Parathyroid adenoma (tissue), 2 donors: ENCODE data around the gene XPNPEP1.

Experiments used
- H2AFZ ChIP-seq: fragments of 300-600 bp; sonication (generic); one replicate; pipeline ENCODE4 v1.7.0; 2017; ENCODE audit warnings: antibody characterized with exemption, mild to moderate bottlenecking
- H3K27ac ChIP-seq: fragments of 300-600 bp; sonication (generic); one replicate; pipeline ENCODE4 v1.7.0; 2017
- H3K27me3 ChIP-seq: fragments of 300-600 bp; sonication (generic); one replicate; pipeline ENCODE4 v1.7.0; 2017; ENCODE audit warnings: low read length; ENCODE audit not compliant: control insufficient read depth, insufficient read depth
- H3K36me3 ChIP-seq: fragments of 300-600 bp; sonication (generic); one replicate; pipeline ENCODE4 v1.7.0; 2017; ENCODE audit warnings: low read length; ENCODE audit not compliant: control insufficient read depth, insufficient read depth
- H3K4me1 ChIP-seq: fragments of 300-600 bp; sonication (generic); one replicate; pipeline ENCODE4 v1.7.0; 2017; ENCODE audit warnings: control low read depth
- H3K4me2 ChIP-seq: fragments of 300-600 bp; sonication (generic); one replicate; pipeline ENCODE4 v1.7.0; 2017; ENCODE audit warnings: low read length
- H3K4me3 ChIP-seq: fragments of 300-600 bp; sonication (generic); one replicate; pipeline ENCODE4 v1.7.0; 2017; ENCODE audit warnings: low read depth, low read length
- H3K79me2 ChIP-seq: fragments of 300-600 bp; sonication (generic); one replicate; pipeline ENCODE4 v1.7.0; 2017; ENCODE audit warnings: control low read depth
- H3K9ac ChIP-seq: fragments of 300-600 bp; sonication (generic); one replicate; pipeline ENCODE4 v1.7.0; 2017; ENCODE audit warnings: mild to moderate bottlenecking
- H3K9me3 ChIP-seq: fragments of 300-600 bp; sonication (generic); one replicate; pipeline ENCODE4 v1.7.0; 2017; ENCODE audit warnings: low read length; ENCODE audit not compliant: control insufficient read depth
- TF ChIP-seq, protein P1 (sequence below): fragments of 300-600 bp; sonication (generic); IDR thresholded peaks from one replicate; pipeline ENCODE4 v1.7.0; 2017; ENCODE audit warnings: antibody characterized with exemption, mild to moderate bottlenecking
- donor health status: primary hyperparathyroidism.

XPNPEP1 gene

DNA sequence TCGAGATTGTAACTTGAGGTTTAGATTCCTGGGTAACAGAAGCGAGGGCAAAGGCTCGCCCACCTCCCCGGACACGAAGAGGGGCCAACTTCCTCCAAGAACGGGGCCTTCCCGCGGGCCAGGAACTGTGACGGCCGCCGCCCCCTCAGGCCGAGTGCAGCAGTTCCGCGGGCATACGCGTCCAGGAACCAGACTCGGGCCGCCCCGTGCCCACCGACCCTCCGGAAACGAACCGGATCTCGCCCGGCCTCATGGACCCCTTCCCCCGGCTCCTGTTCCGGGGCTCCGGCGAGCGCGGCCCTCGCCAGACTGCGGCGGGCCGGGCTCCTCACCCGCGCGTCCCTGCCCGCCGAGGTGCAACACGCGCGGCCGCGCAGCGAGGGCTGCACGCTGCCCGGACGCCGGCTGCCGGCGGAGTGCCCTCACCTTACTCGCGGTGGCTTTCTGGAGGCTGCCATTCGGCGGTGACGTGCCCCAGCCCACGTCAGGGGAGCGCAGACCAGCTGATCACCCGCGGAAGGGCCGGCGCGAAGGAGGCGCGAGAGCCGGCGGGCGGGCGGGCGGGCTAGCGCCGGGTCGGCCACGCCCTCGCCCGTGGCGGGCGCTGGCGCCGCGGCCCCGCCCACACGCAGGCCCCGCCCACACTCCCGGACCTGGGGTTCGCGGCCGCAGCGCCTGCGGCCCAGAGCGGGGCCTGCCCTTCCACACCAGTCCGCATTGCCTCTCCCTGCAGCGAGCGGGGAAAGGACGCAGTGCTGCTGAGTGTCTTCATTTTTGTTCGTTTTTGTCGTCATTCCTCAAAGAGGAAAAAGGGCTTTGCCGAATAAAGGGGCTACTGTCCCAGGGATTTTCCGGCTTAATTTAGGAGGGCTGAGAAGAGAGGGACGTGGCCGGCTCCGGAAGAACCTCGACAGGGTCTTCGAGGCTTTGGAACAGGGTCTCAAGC is at the start of gene XPNPEP1:
Gene XPNPEP1, minus strand, starts transcription at position 536 of the 946 bp plus-strand sequence. Its CDS starts 78 bp downstream, at position 458.
- H3K27me3 ChIP-seq: no peaks in the 10 kb centered on the region
- peak within 1 kb of the TSS; percentile 71 for H3K4me3 ChIP-seq
- peak within 1 kb of the TSS; percentile 86 for H3K4me2 ChIP-seq
- peaks cover 12% of the 10 kb centered on the region for H3K4me1 ChIP-seq
- peak within 1 kb of the TSS; percentile 91 for H2AFZ ChIP-seq
- no peaks in the 10 kb centered on the region for H3K36me3 ChIP-seq
- H3K79me2 ChIP-seq: peaks cover 4% of the 10 kb centered on the region
- TF ChIP-seq, protein P1, sequence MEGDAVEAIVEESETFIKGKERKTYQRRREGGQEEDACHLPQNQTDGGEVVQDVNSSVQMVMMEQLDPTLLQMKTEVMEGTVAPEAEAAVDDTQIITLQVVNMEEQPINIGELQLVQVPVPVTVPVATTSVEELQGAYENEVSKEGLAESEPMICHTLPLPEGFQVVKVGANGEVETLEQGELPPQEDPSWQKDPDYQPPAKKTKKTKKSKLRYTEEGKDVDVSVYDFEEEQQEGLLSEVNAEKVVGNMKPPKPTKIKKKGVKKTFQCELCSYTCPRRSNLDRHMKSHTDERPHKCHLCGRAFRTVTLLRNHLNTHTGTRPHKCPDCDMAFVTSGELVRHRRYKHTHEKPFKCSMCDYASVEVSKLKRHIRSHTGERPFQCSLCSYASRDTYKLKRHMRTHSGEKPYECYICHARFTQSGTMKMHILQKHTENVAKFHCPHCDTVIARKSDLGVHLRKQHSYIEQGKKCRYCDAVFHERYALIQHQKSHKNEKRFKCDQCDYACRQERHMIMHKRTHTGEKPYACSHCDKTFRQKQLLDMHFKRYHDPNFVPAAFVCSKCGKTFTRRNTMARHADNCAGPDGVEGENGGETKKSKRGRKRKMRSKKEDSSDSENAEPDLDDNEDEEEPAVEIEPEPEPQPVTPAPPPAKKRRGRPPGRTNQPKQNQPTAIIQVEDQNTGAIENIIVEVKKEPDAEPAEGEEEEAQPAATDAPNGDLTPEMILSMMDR: no peak
- peak within 1 kb of the TSS; percentile 75 for H3K27ac ChIP-seq
- no peak within 1 kb of the TSS for H3K9ac ChIP-seq
- no peaks in the 10 kb centered on the region for H3K9me3 ChIP-seq

DNA sequence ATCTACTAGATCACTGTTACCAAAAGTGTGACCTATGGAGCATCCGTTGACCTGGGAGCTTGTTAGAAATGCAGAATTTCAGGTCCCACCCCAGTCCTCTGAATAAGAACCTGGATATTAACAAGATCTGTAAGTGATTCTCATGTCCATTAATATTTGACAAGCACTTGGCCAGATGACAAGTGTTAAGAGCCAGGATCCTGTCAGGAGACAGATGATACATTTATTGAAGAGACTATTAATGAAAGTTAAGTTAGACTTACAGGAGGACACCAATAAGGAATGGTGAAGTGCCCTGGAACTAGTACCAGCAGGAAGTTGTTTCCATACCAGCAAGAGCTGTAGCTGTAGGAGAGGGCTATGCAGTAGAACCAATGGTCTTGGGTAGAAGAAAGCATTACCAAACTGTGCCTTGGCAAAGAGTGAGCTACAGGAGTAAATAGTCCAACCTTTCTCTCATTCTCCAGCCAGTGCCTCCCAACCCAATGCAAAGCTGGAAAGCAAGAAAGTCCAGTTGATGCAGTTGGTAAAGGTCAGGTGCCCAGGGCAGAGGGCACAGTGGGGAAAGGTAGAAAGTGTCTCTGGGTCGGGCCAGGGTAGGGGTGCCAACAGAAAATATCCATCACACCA is 49.2 kb upstream of the XPNPEP1 start:
- Histone ChIP-seq H3K79me2 (no peaks in the 10 kb centered on the region), H3K9me3 (no peaks in the 10 kb centered on the region), H3K27ac (no peak overlapping the region), H3K36me3 (no peaks in the 10 kb centered on the region), H3K4me2 (no peak overlapping the region), H3K9ac (no peak overlapping the region), H3K27me3 (no peaks in the 10 kb centered on the region), H3K4me3 (no peak overlapping the region), H3K4me1 (peaks cover 6% of the 10 kb centered on the region), H2AFZ (no peak overlapping the region)
- TF ChIP-seq, protein P1: no peak

DNA sequence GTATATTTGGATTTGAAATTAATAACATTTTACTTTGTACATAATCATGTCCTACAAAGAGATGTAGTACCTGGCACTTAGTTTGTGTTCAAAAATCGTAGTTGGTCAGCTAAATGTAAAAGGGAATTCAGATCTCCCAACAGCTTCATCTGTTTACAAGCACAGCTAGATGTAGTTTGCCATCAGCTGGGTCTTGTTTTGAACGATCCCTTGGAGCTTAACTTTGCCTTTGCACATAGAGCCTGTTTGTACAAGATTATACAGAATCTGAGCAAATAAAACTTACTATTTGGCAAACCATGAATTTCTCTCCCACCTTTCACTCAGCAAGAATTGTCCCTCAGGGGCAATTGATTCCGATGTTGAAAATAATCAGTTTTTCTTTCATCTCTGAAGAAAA is 48.3 kb upstream of the XPNPEP1 start:
- TF ChIP-seq, protein P1: no peak
- H2AFZ ChIP-seq: no peak overlapping the region
- H3K9me3 ChIP-seq: no peaks in the 10 kb centered on the region
- no peak overlapping the region for H3K27ac ChIP-seq
- H3K27me3 ChIP-seq: no peaks in the 10 kb centered on the region
- no peaks in the 10 kb centered on the region for H3K36me3 ChIP-seq
- H3K4me3 ChIP-seq: no peak overlapping the region
- peaks cover 6% of the 10 kb centered on the region for H3K4me1 ChIP-seq
- H3K79me2 ChIP-seq: no peaks in the 10 kb centered on the region
- no peak overlapping the region for H3K9ac ChIP-seq
- H3K4me2 ChIP-seq: no peak overlapping the region

DNA sequence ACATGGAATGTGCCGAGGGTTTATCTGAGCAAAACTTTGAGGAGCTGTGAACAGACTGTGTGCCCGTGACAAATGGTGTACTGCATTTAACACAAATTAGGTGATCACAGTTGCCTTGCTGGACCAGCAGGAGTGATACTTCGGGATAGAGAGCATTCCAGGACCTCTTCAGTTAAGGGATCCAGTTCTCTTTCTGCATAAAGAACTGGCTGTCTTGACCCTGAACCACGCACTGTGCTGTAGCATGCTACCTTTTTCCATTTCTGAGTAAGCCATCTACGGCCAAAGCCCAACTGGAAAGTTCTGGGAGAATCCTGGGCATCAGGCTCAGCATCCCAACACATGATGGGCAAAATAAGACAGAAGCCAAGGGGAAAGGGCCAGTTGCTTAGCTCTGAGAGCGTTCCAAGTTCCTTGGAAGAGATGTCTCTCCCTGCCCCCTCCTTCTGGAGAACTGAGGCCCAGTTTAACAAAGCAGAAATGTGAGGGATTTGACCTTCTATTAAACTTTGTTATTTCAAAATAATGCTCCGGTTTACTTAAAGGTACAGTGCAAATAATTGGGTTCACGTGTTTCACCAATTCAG is 46.5 kb upstream of the XPNPEP1 start:
- Histone ChIP-seq H3K4me3 (no peak overlapping the region), H3K9me3 (no peaks in the 10 kb centered on the region), H3K4me2 (no peak overlapping the region), H3K9ac (no peak overlapping the region), H2AFZ (no peak overlapping the region), H3K4me1 (no peaks in the 10 kb centered on the region), H3K27me3 (no peaks in the 10 kb centered on the region), H3K27ac (no peak overlapping the region), H3K79me2 (no peaks in the 10 kb centered on the region), H3K36me3 (no peaks in the 10 kb centered on the region)
- TF ChIP-seq, protein P1: no peak
